GM12878 (cell line): ENCODE measurements around the gene POU2AF1. TPM values are rescaled to one million over a fixed set of nuclear protein-coding genes. Genes with fewer than 3 reads are reported as not detected.

Experiments used
- ATAC-seq: fragments of 200-7000 bp; cut with Tn5 transposase; 3 replicates; pipeline ENCODE4 v1.9.1; 2020; ENCODE audit warnings: mild to moderate bottlenecking, moderate library complexity
- BruUV-seq: library from RNA; stranded (reverse); fragments of 400-500 nt; replicated peaks from 2 replicates; lab custom pipeline; 2021; lab: Mats Ljungman, UMichigan
- CTCF ChIA-PET: fragments of 300-600 bp; sonication (Branson Sonifier 250); formaldehyde crosslinking; extraction: SDS; loops from one replicate; lab custom pipeline; 2021; ENCODE audit warnings: inconsistent platforms; lab: Yijun Ruan, JAX
- POLR2A ChIA-PET: fragments of 350-600 bp; formaldehyde crosslinking; extraction: SDS; loops from one replicate; lab custom pipeline; 2021; ENCODE audit warnings: inconsistent platforms; lab: Charles Lee
- RAD21 ChIA-PET: fragments of 300-600 bp; sonication (Branson Sonifier 250); formaldehyde crosslinking; loops from one replicate; lab custom pipeline; 2023; ENCODE audit warnings: antibody characterized with exemption; ENCODE audit not compliant: unreplicated experiment; lab: Charles Lee
- SMC1A ChIA-PET: fragments of 300-600 bp; sonication (Branson Sonifier 250); formaldehyde crosslinking; loops from one replicate; lab custom pipeline; 2023; ENCODE audit not compliant: unreplicated experiment, uncharacterized antibody; lab: Charles Lee
- DNase-seq: peaks from one replicate; pipeline ENCODE4 v3.0.0-alpha.2; 2011; ENCODE audit warnings: low read depth, low spot score
- FAIRE-seq: peaks from 3 replicates; lab custom pipeline; 2011; peaks lifted over from hg19 to GRCh38; lab: Jason Lieb, UNC
- H2AFZ ChIP-seq: 2 replicates; pipeline ENCODE4 v1.6.0; 2011; ENCODE audit warnings: low read depth, low read length, control low read depth; ENCODE audit not compliant: control insufficient read depth
- H3K27ac ChIP-seq: 2 replicates; pipeline ENCODE4 v1.5.1; 2011; ENCODE audit warnings: control low read depth; ENCODE audit not compliant: control insufficient read depth, insufficient read depth
- H3K27me3 ChIP-seq, 2 experiments: replicated peaks in 1 of 2; 2 replicates each; pipeline versions ENCODE4 v1.6.0 to v1.6.1; 2011; ENCODE audit warnings: low read length in 1 of 2; ENCODE audit not compliant: control insufficient read depth in 2 of 2, insufficient read depth in 2 of 2
- H3K36me3 ChIP-seq, 2 experiments: 2 replicates each; pipeline ENCODE4 v1.5.1; 2011; ENCODE audit warnings: low read length in 1 of 2; ENCODE audit not compliant: control insufficient read depth in 2 of 2, insufficient read depth in 2 of 2
- H3K4me1 ChIP-seq: 2 replicates; pipeline ENCODE4 v1.6.1; 2011; ENCODE audit warnings: mild to moderate bottlenecking, low read length, moderate library complexity, mixed read lengths; ENCODE audit not compliant: control insufficient read depth, insufficient read depth
- H3K4me2 ChIP-seq: 2 replicates; pipeline ENCODE4 v1.6.0; 2011; ENCODE audit warnings: control low read depth; ENCODE audit not compliant: control insufficient read depth, insufficient read depth
- H3K4me3 ChIP-seq: fragments of 200-600 bp; sonication (generic); 2 replicates; pipeline ENCODE4 v1.5.1; 2016
- H3K79me2 ChIP-seq: 2 replicates; pipeline ENCODE4 v1.6.0; 2011; ENCODE audit warnings: low read length; ENCODE audit not compliant: control insufficient read depth, insufficient read depth
- H3K9ac ChIP-seq: 2 replicates; pipeline ENCODE4 v1.8.0; 2011; ENCODE audit warnings: low read length, control low read depth, mixed read lengths; ENCODE audit not compliant: control insufficient read depth, insufficient read depth
- H3K9me3 ChIP-seq: replicated peaks from 3 replicates; pipeline ENCODE4 v1.5.1; 2011; ENCODE audit warnings: mild to moderate bottlenecking, low read length; ENCODE audit not compliant: control insufficient read depth, insufficient read depth
- H4K20me1 ChIP-seq: 2 replicates; pipeline ENCODE4 v1.6.0; 2011; ENCODE audit not compliant: control insufficient read depth, insufficient read depth
- BACH1 ChIP-seq: fragments of 450-650 bp; IDR thresholded peaks from 2 replicates; pipeline ENCODE4 v1.6.1; 2017; ENCODE audit warnings: mild to moderate bottlenecking, borderline replicate concordance
- EED ChIP-seq: sonication (generic); IDR thresholded peaks from 2 replicates; pipeline ENCODE4 v1.6.1; 2016; ENCODE audit warnings: antibody characterized with exemption, low read depth
- EGR1 ChIP-seq, 2 experiments: IDR thresholded peaks; 1 replicate in 1 of 2; 2 replicates in 1 of 2; pipeline ENCODE4 v1.6.1; 2011 to 2012; ENCODE audit warnings: low read depth in 2 of 2, low read length in 2 of 2, borderline replicate concordance in 1 of 2, mild to moderate bottlenecking in 1 of 2, moderate library complexity in 1 of 2
- KLF5 ChIP-seq: fragments of 450-650 bp; IDR thresholded peaks from 2 replicates; pipeline ENCODE4 v1.6.1; 2014; ENCODE audit warnings: mild to moderate bottlenecking; ENCODE audit not compliant: partially characterized antibody
- POLR2AphosphoS2 ChIP-seq: IDR thresholded peaks from 2 replicates; pipeline ENCODE4 v1.6.1; 2011; ENCODE audit warnings: low read depth, mild to moderate bottlenecking, low read length, improper control_type of control experiment, moderate library complexity
- REST ChIP-seq: IDR thresholded peaks from 2 replicates; pipeline ENCODE4 v1.6.1; 2012; ENCODE audit warnings: mild to moderate bottlenecking, low read depth, low read length
- SKIL ChIP-seq: fragments of 450-650 bp; IDR thresholded peaks from 2 replicates; pipeline ENCODE4 v1.6.1; 2017; ENCODE audit warnings: mild to moderate bottlenecking, low read depth, inconsistent platforms; ENCODE audit not compliant: poor library complexity, severe bottlenecking
- SMAD1 ChIP-seq: fragments of 450-650 bp; IDR thresholded peaks from 2 replicates; pipeline ENCODE4 v1.6.1; 2018; ENCODE audit warnings: mild to moderate bottlenecking, low read depth; ENCODE audit not compliant: partially characterized antibody
- SMC3 ChIP-seq: IDR thresholded peaks from 2 replicates; pipeline ENCODE4 v1.6.1; 2011; ENCODE audit warnings: low read length, improper control_type of control experiment, borderline replicate concordance
- ZNF24 ChIP-seq: fragments of 450-650 bp; IDR thresholded peaks from 2 replicates; pipeline ENCODE4 v1.6.1; 2017; ENCODE audit warnings: antibody characterized with exemption, mild to moderate bottlenecking
- WGBS: methylation state at CpG from one replicate; pipeline ENCODE4 v1.1.6; 2016; ENCODE audit warnings: low lambda C conversion rate; ENCODE audit not compliant: insufficient replicate concordance, insufficient coverage; ENCODE audit errors: missing lambda C conversion rate; 5-methylcytosine and 5-hydroxymethylcytosine counted together
- in situ Hi-C: fragments of 300-500 bp; cut with MboI; formaldehyde crosslinking; loops from 9 replicates; pipeline ENCODE4 v1.14.3; 2018; ENCODE audit warnings: mixed read lengths
- intact Hi-C: fragments of 100-400 bp; cut with micrococcal nuclease; formaldehyde crosslinking; loops from one replicate; pipeline ENCODE4 v1.14.2; 2022; ENCODE audit not compliant: unreplicated experiment
- polyA plus RNA-seq, 11 experiments: library from polyadenylated mRNA; depleted of rRNA in 4 of 11; unstranded in 6 of 11; stranded (reverse) in 5 of 11; fragments of >200 nt; fragmentation: Nextera tagmentation in 4 of 11; fragmentation: Illumina TruSeq in 1 of 11; extraction: Ambion mirVana in 4 of 11; extraction: Trizol in 1 of 11; gene quantifications; 1 replicate in 1 of 11; 2 replicates in 10 of 11; pipeline versions ENCODE4 v1.2.1 to v1.2.3, GENCODE V29; 2011 to 2016; ENCODE audit warnings: inconsistent platforms in 2 of 11, missing spikeins in 2 of 11, low read depth in 1 of 11
- total RNA-seq, 4 experiments: library from RNA; depleted of rRNA in 3 of 4; stranded (reverse); fragments of >200 nt in 3 of 4; fragmentation: Illumina TruSeq in 1 of 4; extraction: Trizol in 1 of 4; gene quantifications; 2 replicates each; pipeline versions ENCODE4 v1.2.1 to v1.2.3, GENCODE V29; 2013 to 2021
- TF ChIP-seq, protein P1 (sequence below): fragments of 450-650 bp; IDR thresholded peaks from 2 replicates; pipeline ENCODE4 v1.6.1; 2017; ENCODE audit warnings: mild to moderate bottlenecking, moderate library complexity

The POU2AF1 gene
- total and polyA plus RNA-seq, 10 of the 15 experiments (the other 5 are each of a cell fraction or from before 2014, with no cell fraction given): 13.1 to 169 (median 75.5) TPM

- H3K9me3 ChIP-seq: no peaks in the 10 kb centered on the region; the same call in 2 of the 3 replicates
- no peaks in the 10 kb centered on the region for H4K20me1 ChIP-seq
- no peak overlapping the region for H3K4me3 ChIP-seq
- peak; percentile 93 for ATAC-seq
- DNase-seq: no peak
- peak overlapping the region; percentile 61 for H2AFZ ChIP-seq
- 48% methylated on average over 12 of the region's 12 CpGs for WGBS
- H3K36me3 ChIP-seq: no peaks in the 10 kb centered on the region; a peak in 1 of 4 replicates
- ChIA-PET SMC1A (interaction anchor here (1.0 to 29.3 kb wide), 26 partner anchors 9 to 799 kb away, joined by 3 to 972 read pairs (median 5); partner anchors contain the start of genes POU2AF1 and POU2AF3), RAD21 (interaction anchor here (0.6 to 19.6 kb wide), 21 partner anchors 7 to 328 kb away, joined by 3 to 657 read pairs (median 6); partner anchors contain the start of gene POU2AF1), POLR2A (interaction anchor here (0.6 to 1.5 kb wide), 7 partner anchors 33 to 140 kb away, joined by 3 to 10 read pairs (median 3); partner anchors contain the start of gene POU2AF1), CTCF (interaction anchor here (0.7 to 18.2 kb wide), 37 partner anchors 7 to 974 kb away, joined by 3 to 680 read pairs (median 6); partner anchors contain the start of genes POU2AF1 and POU2AF3)
- in situ Hi-C loops (loop anchor here (5.0 to 10.0 kb wide), 2 partner anchors 140 to 978 kb away; no protein-coding TSS in a partner anchor), intact Hi-C loops (loop anchor here (1.0 to 10.0 kb wide), 3 partner anchors 63 to 988 kb away; no protein-coding TSS in a partner anchor)
- no peaks in the 10 kb centered on the region; the same call in 1 of the 2 replicates for H3K79me2 ChIP-seq
- H3K9ac ChIP-seq: no peak overlapping the region
- no peak overlapping the region for H3K27ac ChIP-seq
- no peaks in the 10 kb centered on the region for H3K27me3 ChIP-seq
- FAIRE-seq: no peak
- BruUV-seq: no TSS peak
- 0 out of 2 replicates have a peak overlapping the region, but pooled peaks have one; percentile 3 for H3K4me2 ChIP-seq
- H3K4me1 ChIP-seq: peaks cover 39% of the 10 kb centered on the region
- peak; percentile 56 for TF ChIP-seq SKIL
- peak; percentile 15; the same call in 1 of the 2 replicates for TF ChIP-seq ZNF24
- no peak for TF ChIP-seq REST
- TF ChIP-seq SMC3: peak; percentile 96
- TF ChIP-seq EED: peak; percentile 69
- TF ChIP-seq KLF5: no peak
- TF ChIP-seq POLR2AphosphoS2: no peak
- TF ChIP-seq, protein P1, sequence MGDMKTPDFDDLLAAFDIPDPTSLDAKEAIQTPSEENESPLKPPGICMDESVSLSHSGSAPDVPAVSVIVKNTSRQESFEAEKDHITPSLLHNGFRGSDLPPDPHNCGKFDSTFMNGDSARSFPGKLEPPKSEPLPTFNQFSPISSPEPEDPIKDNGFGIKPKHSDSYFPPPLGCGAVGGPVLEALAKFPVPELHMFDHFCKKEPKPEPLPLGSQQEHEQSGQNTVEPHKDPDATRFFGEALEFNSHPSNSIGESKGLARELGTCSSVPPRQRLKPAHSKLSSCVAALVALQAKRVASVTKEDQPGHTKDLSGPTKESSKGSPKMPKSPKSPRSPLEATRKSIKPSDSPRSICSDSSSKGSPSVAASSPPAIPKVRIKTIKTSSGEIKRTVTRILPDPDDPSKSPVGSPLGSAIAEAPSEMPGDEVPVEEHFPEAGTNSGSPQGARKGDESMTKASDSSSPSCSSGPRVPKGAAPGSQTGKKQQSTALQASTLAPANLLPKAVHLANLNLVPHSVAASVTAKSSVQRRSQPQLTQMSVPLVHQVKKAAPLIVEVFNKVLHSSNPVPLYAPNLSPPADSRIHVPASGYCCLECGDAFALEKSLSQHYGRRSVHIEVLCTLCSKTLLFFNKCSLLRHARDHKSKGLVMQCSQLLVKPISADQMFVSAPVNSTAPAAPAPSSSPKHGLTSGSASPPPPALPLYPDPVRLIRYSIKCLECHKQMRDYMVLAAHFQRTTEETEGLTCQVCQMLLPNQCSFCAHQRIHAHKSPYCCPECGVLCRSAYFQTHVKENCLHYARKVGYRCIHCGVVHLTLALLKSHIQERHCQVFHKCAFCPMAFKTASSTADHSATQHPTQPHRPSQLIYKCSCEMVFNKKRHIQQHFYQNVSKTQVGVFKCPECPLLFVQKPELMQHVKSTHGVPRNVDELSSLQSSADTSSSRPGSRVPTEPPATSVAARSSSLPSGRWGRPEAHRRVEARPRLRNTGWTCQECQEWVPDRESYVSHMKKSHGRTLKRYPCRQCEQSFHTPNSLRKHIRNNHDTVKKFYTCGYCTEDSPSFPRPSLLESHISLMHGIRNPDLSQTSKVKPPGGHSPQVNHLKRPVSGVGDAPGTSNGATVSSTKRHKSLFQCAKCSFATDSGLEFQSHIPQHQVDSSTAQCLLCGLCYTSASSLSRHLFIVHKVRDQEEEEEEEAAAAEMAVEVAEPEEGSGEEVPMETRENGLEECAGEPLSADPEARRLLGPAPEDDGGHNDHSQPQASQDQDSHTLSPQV: peak; percentile 80
- TF ChIP-seq SMAD1: no peak
- TF ChIP-seq EGR1 (IDR thresholded peaks at IDR 0.05; ENCODE audit: borderline replicate concordance in 1 of 2, low read depth in 2 of 2, low read length in 2 of 2): no peak
- TF ChIP-seq BACH1: peak; percentile 91
These were observed 43.6 kb upstream of the POU2AF1 start for GRCh38 chr11:111422494-111423249.
